GM18520 (cell line): Measurements from ENCODE around the gene DNAJB14.

Source experiments
- ATAC-seq: cut with Tn5 transposase; IDR thresholded peaks from one replicate; pipeline ENCODE4 v1.9.1; 2021; ENCODE audit not compliant: unreplicated experiment

Gene DNAJB14

DNA sequence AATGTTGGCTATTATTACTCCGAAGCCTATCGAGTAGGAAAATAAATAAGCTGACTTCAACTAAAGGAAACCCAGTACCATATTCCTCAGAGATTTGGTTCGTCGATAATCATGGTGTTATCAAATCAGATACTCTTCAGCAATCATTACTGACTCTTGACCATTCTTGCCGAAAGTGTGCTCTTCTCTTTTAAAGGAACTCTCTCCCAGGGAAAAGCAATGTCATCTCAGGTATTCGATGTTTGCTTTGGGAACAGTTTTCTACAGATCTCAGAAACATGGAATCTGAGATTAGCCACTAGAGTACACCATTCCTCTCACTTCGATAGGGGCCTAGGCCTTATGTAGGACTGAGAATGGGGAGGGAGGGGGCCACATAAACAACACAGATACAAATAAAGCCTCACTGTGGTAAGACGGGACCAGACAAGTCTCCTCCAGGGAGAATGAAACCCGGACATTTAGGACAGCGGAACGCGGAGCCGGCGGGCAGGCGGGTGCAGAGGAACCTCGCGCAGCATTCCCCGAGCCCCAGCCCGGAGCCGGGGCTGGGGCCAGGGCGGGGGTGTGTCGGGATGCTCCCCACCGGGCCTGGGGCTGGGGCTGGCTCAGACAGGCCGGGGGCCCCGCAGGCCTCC lies 581 bp downstream of the DNAJB14 start:
- no peak for ATAC-seq

DNA sequence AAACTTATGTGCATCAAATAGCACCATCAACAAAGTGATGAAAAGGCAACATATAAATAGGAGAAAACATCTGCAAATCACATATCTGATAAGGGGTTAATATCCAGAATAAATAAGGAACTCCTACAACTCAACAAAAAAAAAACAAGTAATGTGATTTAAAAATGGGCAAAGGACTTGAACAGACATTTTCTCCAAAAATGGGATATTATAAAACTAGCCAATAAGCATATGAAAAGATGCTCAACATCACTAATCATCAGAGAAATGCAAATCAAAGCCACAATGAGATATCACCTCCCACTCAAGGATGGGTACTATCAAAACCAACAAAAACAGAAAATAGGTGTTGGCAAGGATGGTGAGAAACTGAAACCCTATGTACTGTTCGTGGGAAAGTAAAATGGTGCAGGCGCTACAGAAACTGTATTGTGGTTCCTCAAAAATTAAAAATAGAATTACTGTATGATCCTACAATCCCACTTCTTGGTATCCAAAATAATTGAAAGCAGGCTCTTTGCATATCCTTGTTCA lies 2.4 kb downstream of the DNAJB14 start:
- peak; percentile 19 for ATAC-seq

DNA sequence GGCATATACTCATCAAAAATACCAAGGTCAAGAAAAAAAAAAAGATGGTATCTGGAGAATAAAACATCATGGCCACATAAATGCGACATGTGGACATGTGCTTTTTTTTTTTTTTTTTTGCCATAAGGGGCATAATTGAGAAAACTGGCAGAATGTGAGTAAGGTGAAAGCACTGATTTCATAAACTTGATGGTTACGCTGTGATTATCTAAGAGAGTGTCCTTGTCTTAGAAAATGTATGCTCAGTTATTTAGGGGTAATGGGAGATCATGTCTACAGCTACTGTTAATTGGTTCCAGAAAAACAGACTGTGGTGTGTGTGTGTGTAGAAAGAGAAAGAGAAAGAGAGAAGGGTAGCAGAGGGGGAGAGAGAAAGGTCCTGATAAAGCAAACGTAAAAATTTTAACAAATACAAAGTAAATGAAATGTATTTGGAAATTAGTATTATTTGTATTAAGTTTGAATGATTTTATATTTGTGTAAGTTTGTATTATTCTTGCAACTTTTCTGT lies 8.1 kb downstream of the DNAJB14 start:
- ATAC-seq = no peak

DNA sequence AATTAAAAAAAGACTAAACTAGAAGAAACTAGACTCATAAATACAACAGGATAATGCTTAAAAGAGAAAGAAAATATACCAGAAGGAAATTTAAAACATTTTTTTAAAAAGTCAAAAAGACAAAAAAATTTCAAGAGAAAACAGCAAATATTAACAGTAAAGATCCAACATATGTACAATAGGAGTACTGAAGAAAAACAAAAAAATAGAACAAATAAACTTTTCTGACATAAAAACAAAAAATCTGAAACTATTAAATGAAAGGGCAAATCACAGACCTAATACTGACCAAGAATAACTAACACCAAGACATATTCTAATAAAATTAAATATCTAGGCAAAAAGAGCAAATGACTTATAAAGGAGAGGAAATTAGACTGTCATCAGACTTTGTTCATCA lies 11.5 kb downstream of the DNAJB14 start:
- ATAC-seq = no peak

DNA sequence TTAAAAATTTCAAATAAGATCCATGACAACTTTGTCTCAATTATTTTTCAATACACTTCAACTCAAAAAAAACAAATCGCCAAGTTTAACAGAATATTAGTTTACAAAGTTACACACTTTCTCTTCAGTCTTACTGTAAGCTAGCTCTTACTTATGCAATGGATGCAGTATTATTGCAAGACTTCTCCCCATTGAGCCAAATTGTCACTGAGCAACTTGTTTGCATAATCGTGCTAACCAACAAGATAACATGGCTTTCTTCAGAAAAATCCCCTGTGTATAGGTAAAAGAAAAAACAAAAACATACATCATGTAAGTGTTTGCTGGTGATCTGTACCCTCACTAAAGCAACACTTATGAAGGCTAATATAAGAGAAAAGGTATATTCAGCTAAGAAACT lies 18.9 kb downstream of the DNAJB14 start:
- ATAC-seq = no peak

DNA sequence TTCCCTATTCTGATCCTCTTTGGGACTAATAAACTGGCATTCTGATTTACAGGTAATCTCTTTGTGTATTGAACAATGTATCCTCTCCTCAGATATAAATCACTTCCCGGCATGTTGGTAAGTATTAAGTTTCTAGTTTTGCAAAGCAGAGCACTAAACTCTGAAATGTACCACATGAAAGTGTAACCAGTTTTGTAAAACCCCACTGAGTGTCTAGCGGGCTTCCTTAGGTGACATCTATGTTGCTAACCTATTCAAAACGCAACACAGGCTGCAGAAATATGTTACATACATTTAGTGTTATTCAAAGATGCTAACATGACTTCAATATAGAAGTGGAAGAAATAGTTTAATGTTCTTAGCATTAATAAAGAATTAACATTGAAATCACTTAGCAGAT lies 25.2 kb downstream of the DNAJB14 start:
- ATAC-seq = no peak

DNA sequence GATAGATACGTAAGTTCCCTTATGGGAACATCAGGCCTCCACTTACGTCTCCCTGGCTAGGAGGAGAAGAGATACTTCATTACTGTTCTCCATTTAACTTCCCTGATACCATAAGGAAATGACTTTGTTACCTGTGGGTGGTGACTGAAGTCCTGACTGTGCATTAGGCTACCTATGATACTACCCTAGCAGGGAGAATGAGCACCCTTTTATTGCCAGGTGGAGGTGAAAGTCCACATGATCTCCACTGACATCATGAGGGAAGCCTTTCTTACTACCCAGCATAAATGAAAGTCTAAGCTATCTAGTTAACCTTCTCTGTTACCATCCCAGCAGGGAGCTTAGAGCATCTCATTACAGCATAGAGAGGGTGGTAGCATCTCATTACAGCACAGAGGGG lies 27.8 kb downstream of the DNAJB14 start:
- no peak for ATAC-seq

DNA sequence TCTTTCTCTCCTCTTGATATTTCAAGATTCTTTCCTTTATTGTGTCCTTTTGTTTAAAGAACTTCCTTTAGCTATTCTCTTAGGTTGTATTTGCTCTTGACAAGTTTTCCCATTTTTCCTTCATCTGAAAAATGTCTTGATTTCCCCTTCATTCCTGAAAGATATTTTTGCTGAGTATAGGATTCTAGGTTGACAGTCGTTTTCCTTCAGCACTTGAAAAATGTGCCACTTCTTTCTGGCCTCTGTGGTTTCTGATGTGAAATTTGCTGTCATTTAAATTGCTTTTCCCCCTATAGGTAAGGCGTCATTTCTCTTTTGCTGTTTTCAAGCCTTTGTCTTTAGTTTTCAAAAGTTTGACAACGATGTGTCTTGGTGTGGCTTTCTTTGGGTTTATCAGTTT lies 28.8 kb downstream of the DNAJB14 start:
- ATAC-seq = no peak

DNA sequence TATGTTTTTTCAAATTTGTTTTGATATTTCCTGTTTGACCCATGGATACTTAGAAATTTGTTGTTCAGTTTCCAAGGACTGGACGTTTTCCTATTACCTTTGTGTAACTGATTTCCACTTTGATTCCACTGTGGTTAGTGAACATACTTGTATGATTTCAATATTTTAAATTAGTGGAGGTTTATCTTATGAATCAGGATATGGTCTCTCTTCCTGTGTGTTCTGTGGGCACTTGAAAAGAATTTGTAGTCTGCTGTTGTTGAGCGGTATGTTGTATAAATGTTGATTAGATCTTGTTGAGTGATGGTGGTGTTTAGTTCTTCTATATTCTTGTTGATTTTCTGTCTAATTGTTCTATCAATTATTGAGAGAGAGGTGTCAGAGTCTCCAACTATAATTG lies 31.0 kb downstream of the DNAJB14 start:
- no peak for ATAC-seq

DNA sequence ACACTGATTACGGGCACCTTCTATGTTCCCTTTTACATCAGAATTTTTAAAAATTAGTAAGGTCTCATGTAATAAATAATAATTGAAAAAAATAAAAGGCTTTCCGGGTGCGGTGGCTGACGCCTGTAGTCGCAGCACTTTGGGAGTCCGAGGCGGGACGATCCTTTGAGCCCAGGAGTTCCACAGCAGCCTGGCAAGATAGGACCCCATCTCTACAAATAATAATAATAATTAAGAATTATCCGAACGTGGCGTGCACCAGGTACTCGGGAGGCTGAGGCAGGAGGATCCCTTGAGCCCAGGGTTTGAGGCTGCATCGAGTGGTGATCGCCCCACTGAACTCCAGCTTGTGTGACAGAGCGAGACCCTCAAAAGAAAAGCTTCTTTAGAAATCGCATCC lies 51.4 kb downstream of the DNAJB14 start:
- no peak for ATAC-seq

DNA sequence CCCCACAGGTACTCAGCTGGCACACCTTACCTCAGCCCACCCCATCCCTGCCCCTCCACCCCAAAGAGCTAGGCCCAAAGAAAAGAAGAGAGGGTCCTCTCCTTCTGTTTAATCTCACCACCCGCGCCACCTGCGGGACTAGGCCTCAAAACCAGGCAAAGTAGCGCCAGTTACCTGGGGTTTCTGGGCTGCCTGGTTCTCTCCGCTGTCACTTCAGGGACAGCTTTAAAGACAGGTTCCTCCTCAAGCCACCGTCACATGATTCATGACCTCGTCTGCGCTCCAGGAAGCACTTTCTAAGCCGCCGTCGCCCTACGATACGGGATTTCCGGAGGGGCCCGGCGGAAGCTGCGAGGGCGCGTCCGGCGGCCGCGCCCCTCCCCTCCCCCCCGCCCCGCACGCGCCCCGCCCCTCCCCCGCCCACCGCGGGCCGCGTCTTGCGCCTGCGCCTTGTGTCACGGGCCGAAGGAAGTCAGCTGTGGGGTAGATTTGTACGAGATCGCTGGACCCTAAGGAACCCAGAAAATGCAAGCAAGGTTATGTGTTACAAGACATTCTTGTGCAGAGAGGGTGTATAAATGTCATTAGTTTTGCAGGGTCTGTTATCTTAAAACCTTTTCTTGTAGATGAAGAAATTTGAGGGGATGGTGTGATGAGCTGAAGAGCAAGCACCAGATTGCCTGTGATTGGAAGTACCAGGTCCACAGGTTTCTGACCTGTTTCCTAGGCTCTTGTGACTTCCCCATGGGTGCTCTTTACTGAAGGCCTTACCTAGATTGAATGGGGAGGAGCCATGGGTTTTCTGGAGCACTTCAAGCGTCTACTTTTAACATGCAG lies 52.0 kb downstream of the DNAJB14 start, which contains the start of gene LAMTOR3:
Gene LAMTOR3 (minus strand): TSS at position 267 of the 837 bp plus-strand sequence. CDS start 464 bp downstream, outside the sequence.
- ATAC-seq = peak; percentile 99

DNA sequence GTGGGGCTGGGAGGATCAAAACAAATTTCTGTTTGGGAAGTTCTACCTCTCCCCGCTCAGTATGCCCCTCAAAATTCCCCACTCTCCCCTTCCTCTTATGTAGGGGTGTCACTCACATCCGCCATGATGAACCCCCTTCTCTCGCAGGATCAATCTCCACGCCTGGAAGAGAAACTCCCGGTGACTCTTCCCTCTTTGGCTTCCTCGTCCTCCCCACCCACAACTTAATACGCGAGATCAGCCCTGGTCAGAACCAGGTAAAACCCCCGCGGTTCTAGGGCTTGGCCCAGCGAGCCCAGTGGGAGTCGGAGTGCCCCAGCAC lies 52.6 kb downstream of the DNAJB14 start:
- ATAC-seq = no peak

DNA sequence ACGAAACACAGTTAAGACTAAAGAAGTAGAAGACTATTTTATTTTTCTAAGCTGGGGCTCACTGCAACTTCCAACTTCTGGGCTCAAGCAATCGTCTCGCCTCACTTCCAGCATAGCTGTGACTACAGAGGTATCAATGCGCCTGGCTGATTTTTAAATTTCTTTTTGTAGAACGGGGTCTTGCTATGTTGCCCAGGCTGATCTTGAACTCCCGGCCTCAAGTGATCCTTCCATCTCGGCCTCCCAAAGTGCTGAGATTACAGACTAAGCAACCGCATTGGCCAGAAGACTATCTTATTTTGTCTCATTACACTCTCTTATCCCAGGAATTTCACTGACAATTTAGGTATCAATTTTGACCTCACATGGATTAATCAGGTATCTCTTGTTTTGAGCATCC lies 53.4 kb downstream of the DNAJB14 start:
- ATAC-seq = no peak

DNA sequence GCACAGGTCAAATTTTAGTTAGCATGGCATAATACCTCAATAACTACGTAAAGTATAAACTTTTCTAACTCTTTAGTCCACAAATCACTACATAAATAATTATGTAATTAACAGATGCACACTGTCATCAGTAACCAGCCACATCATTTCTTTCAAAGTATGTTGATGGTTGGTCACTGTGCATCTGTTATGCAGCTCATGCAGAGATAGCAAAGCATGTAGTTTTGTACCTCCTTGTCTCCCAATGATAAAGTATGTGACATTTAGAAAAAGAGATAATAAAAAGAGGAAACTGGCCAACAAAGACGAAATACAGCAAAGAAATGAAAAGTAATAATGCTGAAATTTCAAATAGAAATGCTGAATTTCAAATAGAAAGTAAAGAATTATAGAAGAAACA lies 55.1 kb downstream of the DNAJB14 start:
- ATAC-seq = no peak

DNA sequence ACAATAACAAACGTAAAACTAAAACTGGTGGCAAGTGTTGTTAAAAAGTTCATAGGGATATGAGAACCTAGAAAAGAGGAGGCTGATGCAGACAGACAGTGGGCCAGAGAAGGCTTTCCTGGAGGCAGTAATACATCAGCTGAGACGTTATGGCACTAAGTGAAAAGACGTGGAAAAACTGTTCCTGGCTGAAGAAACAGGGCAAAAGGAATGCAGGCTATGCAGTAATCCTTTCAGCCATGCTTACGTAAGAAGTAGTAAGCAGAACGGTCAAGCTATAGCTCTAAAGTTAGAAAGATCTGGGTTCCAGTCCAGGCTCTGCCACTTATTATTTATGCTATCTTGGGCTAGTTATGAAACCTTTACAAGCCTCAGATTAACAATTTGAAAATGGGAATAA lies 58.6 kb downstream of the DNAJB14 start:
- no peak for ATAC-seq

DNA sequence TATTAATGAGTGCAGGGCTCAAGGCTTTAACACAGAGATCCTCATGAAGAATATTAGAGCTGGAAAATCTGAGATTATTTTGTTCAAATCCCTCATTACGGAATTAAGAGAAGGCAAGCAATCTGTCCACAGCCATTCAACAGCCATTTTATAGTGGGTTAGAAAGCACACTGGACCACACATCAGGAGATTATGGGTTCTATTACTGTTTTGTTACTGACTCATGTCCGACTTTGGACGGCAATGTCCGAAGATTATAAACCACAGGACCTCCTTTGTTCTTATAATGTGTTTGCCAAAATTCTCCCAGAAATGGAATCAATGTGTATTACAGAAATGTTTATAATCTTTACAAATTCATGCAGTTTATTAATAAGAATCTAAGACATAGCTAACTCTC lies 60.3 kb downstream of the DNAJB14 start:
- ATAC-seq = no peak

DNA sequence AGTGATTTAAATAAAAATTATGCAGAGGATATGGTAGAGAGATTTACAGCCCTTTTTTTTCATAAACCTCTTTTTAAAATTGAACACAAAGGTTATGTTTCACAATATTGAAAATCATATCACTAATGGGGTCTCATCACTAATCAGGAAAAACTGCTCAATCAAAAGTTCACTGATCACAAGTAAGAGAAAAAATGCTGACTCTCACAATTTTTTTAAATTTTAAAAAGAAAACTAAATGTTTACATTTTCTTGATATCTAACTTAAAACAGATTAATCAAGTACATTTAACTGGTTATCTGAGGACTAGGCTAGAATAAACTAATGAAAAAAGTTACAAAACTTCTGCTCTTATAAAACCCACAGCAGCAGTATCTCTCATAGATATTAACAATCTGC lies 60.7 kb downstream of the DNAJB14 start:
- ATAC-seq = no peak

DNA sequence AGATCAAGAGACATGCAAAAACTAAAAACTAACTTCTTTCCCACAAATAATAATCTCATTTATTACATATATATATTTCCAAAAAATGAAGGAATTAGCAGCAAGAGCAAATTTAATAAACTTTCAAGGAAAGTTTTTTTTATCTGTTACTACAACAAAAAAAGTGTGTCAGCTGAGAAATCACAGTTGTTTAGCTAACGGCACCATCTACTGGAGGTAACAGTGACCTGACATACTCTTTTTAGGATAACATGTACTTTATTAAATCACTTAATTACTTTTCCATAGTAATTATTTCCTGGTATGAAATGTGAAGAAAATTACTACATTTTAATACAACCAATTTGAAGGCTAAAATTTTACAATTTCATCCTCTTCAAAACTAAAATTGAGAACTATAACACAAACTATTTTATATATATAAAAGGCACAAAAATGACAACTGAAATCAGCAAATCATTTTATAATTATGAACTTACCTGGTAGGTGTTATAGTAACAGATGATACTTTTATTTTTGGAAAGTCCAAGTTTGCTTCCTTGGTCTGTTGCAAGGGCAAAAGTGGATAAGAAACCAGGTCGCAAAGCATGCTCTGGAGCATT lies 61.3 kb downstream of the DNAJB14 start:
- no peak for ATAC-seq

DNA sequence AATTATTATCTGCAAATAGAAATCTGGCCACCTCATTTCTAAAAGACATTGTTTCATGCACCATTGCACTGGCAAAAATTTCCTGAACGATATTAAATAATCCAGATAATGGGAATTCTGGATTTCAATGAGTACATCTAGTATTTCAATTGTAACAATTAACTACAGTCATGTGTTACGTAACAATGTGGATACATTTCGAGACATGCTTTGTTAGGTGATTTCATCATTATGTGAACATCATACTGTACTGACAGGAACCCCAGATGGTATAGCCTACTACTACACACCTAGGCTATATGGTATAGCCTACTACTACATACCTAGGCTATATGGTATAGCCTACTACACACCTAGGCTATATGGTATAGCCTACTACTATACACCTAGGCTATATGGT lies 67.0 kb downstream of the DNAJB14 start:
- no peak for ATAC-seq

DNA sequence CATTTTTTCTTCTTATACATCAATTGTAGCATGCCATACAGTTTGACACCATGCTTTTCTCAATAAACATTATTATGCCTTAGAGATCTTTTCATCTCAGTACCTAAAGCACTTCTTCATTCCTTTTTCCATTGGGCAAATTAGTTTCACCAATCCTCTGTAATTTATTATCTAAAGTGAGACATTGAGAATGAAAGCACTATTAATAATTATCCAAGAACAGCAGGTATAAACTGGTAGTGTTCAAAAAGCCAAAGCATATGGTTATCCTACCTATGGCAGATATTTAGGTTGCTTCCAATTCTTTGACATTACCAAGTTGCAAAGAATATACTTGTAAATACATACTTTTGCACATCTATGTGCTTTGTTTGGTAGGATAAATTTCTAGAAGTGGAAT lies 67.8 kb downstream of the DNAJB14 start:
- ATAC-seq = no peak

DNA sequence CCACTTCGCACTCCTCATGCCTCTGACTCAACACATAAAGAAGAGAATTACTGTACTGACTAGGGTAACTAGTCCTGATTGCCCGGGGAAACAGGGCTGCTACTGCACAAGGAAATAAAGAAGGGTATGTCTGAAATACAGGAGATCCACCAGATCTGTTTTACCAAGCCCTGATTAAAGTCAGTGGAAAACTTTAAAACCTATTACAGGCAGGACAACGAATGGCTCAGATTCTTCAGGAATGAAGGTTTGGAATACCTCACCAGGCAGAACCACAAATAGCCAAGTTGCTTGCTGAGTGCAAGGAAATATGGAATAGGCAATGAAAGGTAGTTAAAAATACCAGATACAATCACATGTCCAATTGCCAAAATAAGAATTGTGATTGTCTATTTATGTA lies 69.5 kb downstream of the DNAJB14 start:
- ATAC-seq = no peak

DNA sequence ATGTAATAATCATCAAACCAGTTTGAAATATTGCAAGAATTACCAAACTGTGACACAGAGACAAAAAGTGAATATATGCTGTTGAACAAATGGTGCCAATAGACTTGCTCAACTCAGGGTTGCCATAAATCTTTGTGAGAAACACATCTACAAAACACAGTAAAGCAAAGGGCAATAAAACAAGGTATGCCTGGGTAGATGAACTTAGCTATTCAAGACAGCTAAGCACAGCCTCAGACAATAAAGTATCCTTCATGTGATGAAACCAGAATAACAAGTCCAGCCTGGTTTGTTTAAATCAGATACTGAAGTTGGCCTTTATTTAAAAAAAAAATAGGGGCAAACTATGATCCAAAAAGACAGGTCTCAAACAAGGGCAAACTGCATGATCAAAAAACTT lies 71.3 kb downstream of the DNAJB14 start:
- ATAC-seq = no peak
